COR-L47 (cell line): ENCODE measurements around the gene CCDC171.
"Not testable (repeated sequence)": the region's sequence is repeated elsewhere in the genome, so short reads cannot be mapped to it uniquely, and the experiment has no call there.

Experiments
- DNase-seq: peaks from one replicate; lab custom pipeline; 2025; lab: John Stamatoyannopoulos, UW

CCDC171 gene

DNA sequence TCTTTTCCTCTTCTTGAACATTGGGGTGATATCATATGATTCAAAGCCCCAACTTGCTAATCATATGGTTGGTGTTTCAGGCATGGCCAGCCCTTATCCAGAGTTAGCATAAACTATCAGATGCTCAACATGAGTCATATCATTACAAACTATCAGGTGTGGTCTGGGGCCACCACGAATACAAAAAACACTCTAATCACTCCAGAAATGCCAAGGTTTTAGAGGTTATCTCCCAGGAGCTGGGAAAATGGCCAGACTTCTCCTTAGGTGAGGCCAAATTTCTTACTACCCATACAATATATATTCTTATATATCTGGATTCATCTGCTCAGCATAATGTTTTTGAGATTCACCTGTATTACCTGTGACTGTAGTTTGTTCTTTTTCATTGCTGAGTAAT, 210.5 kb downstream of the CCDC171 start:
- no peak for DNase-seq

DNA sequence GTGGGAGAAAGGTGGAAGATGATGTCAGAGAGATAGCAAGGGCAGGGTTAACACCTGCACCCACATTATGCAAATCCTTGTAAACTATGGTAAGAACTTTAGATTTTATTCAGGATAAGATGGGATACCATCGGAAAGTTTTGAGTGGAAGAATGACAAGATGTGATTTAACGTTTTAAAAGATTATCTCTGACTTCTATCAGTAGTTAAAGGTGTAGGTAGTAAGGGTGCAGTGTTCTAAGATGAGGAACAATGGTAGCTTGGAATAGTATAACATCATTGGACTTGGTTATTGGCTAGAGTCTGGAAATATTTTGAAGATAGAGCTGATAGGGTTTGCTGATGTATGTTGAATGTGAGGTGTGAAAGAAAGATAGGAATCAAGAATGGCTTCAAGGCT, 211.3 kb downstream of the CCDC171 start:
- no peak for DNase-seq

DNA sequence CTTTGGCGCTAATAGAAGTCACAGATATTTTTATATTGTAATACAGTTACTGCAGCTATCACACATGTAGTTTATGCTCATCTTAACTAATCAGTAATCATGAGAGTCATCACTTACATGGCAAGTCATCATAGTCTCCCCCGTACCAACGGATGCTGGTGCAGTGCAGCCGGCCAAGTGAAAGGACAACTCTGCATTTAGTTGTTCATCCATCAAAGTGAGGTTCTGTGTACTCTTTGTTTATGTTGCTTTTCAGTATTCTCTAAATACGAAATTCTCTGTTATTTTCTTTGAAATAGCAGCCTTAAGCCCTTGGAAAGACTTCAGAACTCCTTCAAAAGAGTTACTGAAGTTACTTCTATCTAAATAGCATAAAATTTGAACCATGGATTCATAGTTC, 216.7 kb downstream of the CCDC171 start:
- DNase-seq, result no peak

DNA sequence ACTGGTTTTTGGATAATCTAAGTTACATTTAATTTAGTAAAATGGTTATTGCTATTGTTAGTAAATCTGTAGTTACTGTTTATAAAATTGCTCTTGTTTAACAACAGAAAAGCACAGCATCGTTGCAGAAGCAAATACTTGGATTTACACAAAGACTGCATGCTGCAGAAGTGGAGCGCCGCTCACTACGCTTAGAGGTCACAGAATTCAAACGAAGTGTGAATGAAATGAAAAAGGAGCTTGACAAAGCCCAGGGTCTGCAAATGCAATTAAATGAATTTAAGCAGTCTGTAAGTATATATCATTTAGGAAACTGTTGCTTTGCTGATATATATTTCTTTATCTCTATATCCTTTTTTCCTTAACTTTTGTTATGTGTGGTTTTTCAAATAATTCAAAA, 226.0 kb downstream of the CCDC171 start:
- DNase-seq, result no peak

DNA sequence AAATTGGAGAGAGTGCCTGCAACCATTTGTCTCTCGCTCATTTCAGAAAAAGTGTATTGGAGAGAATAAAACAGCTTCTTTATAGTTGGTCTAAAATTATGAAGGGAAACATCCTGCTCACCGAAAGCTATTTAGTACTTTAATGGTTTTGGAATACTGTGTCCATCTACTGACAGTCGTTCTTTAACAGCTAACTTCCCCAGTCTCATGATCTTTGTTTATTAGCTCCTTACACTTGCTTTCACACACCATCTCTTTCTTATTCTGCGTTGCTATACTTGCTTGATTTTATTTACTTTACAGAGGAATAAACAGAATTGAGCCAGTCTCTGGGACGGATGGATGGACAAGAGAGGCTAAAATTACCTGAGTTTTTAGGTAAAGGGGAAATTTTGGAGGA, 229.3 kb downstream of the CCDC171 start:
- DNase-seq, result no peak

DNA sequence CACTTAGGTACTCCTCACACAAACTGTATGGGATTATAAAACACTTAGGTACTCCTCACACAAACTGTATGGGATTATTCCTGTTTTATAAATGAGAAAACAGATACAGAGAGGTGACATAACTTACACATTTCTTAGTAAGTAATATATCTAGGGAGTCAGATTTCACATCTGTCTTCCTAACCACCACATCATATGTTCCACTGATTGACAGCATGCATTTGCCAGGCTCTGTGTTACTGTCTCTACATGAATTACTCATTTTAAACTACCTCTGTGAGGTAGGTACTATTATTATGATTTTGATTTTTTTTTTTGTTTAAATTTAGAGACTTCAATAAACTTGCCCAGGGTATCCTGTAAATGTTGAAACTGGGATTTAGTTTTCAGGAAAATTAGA, 232.7 kb downstream of the CCDC171 start:
- DNase-seq, result no peak

DNA sequence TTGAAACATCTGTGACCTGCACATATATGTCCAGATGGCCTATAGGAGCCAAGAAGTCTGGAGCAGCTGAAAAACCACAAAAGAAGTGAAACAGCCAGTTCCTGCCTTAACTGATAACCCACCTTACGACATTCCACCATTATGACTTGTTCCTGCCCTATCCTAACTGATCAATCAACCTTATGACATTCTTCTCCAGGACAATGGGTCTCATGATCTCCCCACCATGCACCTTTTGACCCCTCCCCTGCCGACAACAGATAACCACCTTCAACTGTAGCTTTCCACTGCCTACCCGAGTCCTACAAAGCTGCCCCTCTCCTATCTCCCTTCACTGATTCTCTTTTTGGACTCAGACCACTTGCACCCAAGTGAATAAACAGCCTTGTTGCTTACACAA, 233.8 kb downstream of the CCDC171 start:
- no peak for DNase-seq

DNA sequence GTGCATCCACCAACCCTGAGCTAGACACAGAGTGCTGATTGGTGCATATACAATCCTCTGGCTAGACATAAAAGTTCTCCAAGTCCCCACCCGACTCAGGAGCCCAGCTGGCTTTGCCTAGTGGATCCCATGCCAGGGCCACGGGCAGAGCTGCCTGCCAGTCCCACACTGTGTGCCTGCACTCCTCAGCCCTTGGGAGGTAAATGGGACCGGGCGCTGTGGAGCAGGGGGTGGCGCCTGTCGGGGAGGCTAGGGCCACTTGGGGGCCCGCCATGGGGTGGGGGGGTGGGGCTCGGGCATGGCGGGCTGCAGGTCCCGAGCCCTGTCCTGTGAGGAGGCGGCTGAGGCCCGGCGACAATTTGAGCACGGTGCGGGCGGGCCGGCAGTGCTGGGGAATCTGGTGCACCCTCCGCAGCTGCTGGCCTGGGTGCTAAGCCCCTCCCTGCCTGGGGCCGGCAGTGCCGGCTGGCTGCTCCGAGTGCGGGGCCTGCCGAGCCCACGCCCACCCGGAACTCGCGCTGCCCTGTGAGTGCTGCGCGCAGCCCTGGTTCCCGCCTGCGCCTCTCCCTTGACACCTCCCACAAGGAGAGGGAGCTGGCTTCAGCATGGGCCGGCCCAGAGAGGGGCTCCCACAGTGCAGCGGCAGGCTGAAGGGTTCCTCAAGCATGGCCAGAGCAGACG, 257.5 kb downstream of the CCDC171 start:
- not testable (repeated sequence) for DNase-seq

DNA sequence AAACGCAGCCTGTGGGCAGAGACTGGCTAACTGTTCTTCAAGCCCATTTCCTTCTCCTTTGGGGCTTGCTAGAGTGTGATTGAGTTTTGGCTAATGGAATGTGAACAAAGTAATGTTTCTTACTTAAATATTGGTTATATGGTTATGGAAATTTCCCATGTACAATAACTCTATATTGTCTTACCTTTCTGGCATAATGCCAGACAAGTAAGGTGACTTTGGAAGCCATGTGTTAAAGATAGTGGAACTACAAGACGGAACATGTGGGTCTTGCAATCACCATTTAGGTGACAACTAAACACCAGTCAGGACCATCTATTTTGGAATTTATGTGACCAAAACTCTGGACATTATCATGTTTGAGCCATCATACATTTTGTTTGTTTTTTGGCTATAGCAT, 260.2 kb downstream of the CCDC171 start:
- DNase-seq, result no peak

DNA sequence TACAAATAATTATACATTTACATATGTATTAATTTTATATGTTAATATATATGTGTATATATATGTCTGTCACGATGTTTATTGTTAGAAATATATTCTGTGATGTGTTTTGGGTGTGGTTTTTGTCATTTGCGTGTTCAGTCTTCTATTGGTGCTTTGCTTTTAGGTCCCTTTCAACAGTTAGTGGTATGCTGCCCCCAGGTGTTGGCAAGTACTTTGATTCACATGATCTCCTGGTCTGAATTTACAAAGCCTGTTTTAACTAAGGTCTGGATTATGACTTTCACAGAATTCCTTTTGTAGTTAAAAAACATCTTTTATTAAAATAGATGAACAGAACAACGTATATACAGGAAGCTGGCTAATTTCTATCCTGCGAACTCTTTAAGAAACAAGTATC, 271.5 kb downstream of the CCDC171 start:
- DNase-seq, result no peak

DNA sequence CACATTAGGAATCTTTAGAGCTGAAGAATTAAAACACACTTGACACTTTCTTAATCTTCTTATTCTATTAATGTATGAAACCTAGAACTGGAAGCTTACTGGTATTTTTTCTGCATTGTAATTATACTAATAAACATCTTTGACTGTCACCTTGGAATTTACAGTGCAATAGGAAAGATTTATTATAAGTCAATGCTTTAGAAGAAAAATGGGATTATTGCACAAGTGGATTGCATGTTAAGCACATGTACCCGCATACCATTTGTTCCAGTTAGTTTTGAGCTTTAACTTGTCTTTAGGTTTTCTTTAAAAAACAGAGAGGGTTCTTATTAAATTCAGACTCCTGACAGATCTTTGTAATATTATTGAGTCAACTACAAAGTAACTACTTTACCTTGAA, 278.5 kb downstream of the CCDC171 start:
- DNase-seq, result no peak

DNA sequence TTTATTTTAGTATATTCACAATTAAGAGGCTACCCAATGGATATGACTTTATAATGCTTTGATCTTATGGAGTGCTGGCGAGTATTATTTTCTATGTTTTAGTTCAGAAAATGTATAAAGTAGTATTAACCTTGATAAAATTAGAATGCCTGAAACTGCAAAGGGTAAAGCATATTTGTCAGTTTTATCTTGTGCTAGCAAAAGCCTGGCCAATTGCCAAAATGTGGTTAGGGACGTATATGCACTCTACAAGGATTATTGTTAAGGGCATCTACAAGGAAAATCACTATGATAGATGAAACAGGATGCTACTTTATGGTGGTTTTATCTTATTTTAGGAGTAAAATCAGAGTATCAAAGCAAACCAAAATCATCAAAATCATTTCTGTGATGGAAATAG, 281.7 kb downstream of the CCDC171 start:
- peak; percentile 34 for DNase-seq

DNA sequence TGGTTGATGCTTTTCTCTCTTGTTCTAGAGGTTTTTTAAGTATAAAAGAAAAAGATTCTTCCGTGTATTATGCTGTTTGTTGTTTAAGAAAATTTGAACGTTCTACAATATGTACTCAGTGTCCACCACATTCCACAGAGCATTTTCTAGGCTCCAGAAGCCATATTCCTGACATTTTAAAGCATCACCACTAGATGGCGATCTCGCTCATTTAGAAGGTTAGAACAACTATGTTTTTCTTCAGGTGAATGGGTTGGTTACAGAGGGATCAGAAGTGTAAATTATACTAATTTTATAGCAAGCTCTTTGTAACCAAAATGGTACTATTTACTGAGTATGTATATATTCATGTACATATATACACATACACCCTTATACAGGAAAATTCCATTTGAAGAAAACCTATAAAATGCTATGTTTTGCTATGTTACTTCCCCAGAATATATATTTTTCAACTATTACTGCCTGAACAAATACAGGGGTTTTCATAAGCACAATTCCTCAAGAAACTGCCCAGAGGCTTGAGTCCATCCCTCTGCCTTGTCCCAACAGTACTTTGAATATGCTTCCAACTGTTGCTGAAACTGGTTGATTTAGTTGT, 284.3 kb downstream of the CCDC171 start:
- DNase-seq, result peak; percentile 54

DNA sequence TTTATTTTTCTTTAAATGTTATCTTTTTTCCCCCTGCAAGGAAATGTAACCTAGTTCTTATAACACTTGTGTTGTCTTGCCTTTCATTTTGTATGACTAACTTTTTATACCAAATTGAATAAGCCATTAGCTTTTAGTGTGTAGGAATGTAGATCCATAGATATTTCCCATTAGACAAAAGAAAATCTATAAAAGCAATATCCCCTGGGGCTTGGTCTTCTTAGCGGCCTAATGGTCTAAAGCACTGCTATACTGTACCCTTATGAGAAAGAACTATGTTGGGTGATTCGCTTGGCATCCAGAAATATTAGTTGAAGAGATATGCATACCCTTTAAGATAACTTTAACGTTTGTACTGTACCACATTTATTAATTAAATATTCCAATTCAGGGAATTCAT, 289.2 kb downstream of the CCDC171 start:
- no peak for DNase-seq

DNA sequence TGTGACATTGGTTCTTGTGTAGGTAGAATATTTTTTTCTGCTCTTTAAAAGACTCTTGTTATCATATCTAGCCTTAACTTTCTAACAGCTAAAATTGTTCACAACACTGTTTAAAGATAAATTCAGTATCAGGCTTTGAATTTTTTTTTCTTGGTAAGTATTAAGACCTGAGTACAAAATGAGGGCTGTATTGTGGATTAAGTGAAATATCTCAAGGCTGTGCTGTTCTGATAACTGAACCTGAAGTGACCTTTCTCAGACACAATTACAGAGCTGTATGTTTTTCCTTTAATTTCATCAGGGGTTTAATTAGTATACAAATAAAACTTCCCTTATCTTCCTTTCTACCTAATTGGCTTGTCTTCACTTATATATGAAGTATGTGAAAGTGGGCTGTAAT, 290.5 kb downstream of the CCDC171 start:
- DNase-seq, result no peak

DNA sequence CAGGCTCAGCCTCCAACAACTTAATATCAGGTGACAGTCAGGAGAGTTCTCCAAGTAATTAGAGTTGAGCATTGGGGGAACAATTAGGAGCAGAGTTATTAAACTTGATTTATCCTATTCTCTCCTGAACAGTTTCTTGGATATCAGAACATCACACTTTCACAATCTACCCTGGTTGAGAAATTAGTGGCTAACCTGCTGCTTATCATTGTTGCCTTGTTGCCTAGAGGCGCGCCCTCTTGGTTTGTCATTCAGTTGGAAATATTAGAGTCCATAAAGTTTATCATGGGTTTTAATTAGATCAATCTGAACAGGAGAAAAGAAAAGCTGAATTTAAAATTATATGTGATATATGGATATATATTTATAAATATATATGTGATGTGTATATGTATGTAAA, 291.1 kb downstream of the CCDC171 start:
- no peak for DNase-seq

DNA sequence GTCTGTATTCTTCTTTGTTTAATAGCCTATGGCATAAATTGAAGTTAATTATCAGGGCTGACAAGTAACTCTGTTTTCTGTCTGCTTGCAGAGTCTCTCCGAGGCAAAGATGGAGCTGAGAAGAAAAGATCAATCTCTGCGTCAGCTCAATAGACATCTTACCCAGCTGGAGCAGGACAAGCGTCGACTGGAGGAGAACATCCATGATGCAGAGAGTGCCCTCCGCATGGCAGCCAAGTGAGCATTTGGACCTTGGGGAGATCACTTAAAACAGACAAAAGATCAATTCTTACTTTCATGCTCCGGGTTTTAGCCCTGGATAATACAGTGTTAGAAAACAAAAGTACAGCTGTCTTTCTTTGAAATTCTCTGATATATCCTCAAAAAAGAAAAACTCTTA, 293.8 kb downstream of the CCDC171 start:
- no peak for DNase-seq

DNA sequence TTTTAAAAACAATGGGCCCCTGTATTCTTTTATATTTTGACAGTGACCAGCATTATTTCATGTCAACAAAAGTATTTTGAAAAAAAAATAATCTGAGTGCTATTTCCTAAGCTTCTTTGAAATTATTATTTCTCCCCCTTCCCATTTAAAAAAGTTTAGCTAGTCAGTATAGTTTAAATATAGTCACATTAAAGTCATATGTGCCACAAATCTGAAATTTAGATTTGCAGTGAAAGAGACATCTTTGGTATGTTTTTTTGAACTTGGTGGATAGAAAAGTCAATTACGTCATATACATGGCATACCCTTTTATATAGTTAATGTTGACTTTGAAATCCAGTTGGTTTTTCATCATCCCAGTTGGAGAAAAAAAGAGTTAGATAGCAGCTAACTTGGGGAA, 297.0 kb downstream of the CCDC171 start:
- DNase-seq, result no peak

DNA sequence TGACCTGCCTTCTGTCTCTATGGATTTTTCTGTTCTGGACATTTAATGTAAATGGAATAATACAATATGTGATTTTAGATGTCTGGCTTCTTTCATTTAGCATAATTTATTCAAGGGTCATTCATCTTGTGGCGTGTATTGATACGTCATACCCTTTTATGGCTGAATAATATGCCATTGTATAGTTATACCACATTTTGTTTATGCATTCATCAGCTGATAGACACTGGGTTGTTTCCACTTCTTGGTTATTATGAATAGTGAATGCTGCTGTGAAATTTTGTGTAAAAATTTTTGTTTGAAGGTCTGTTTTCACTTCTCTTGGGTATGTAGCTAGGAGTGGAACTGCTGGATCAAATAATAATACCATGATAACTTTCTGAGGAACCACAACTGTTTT, 298.9 kb downstream of the CCDC171 start:
- no peak for DNase-seq

DNA sequence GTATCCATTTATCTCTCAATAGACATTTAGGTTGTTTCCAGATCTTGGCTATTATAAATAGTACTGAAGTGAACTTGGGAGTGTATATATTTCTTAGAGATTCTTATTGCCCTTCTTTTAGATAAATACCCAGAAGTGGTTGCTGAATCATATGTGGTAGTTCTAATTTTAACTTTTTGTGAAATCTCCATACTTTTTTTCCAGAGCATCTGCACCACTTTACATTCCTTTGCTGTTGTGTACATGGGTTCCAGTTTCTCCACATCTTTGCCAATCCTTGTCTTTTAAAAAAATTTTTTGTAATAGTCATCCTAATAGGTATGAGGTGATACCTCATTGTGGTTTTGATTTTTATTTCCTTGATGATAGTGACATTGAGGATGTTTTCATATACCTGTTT, 303.7 kb downstream of the CCDC171 start:
- DNase-seq, result no peak

DNA sequence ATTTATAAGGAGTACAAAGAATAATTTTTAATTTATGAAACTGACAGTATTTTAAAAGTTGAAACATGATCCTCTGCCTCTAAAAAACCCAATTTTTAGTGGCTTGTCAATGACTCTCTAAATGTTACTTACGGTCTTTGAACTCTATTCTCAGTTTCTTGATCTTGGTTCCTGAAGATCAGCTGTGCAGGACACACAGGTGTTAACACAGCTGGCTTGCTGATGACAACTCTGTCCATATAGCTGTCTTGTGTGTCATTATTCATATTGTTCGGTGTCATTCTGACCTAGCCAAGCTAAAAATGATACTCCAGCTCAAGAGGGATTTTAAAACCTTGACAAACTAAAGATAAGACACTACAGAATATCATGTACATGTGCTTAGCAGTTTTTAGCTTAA, 314.5 kb downstream of the CCDC171 start:
- DNase-seq, result no peak

DNA sequence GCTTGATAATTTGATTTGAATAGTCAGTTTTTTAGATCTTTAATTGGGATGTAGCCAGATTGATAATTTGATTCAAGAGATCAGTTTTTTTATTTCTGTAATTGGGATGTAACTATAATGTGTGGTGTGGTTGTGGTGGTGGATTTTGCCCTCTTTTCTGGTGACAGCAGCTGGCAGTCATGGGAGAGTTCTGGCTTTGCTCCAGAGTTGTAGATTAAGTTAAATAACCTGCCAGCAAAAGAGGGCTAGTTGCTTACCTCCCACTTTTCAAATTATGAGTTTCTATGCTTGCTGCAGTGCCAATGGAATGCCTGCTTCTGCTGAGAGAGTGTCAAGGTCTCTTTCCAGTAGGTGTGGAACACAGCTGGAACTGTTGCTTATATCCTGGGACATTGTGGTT, 315.1 kb downstream of the CCDC171 start:
- DNase-seq, result peak; percentile 61

DNA sequence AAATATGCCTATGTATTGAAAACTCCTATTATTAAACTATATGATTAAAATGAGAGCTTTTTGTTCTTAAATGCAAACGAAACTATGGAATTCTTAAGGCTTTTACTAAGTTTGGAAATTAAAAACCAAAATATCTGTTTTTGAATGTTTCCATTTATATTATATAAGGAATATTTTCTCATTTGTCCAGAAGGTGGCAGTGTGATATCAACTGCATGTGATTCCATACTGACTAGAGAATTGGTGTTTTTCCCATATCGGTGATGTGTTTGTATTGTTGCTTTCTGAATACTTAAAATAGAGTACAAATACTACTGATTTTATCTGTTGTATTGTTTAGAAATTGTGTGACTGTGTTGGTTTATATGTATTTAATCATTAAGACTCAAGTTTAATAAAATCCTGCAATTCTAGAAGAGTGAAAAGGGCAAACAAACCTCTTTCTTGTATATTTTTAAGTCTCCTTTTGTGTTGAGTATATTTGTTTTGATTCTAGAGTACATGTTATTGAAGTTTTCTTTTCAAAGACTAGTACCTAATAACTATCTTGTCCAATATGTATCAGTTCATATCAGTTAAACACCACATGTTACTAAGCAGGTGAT, 320.8 kb downstream of the CCDC171 start:
- DNase-seq, result peak; percentile 28

DNA sequence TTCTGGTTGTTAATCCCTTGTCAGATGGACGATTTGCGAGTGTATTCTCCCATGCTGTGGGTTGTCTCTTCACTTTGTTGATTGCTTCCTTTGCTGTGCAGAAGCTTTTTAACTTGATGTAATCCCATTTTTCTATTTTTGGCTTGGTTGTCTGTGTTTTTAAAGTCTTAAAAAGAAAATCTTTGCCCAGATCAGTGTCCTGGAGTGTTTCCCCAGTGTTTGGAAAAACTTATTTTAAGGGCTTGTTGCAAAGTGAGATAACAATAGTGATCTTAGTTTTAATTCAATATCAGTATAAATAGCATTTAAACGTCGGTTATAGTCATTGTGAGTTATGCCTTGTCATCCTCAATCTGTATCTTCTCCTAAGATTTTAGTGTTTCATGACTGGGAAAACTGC, 329.5 kb downstream of the CCDC171 start:
- DNase-seq, result no peak
